PC-3 (cell line): ENCODE data around the gene FMNL2.

Source experiments
- EZH2 ChIP-seq: fragments of 300-600 bp; sonication (generic); IDR thresholded peaks from one replicate; pipeline ENCODE4 v1.6.1; 2017; ENCODE audit warnings: antibody characterized with exemption, mild to moderate bottlenecking, low read length; ENCODE audit not compliant: unreplicated experiment
- TF ChIP-seq, protein P1 (sequence below): fragments of 300-600 bp; sonication (generic); conservative IDR thresholded peaks from 2 replicates; pipeline ENCODE4 v1.5.1; 2017; ENCODE audit warnings: antibody characterized with exemption, low read depth, mild to moderate bottlenecking, low read length

DNA sequence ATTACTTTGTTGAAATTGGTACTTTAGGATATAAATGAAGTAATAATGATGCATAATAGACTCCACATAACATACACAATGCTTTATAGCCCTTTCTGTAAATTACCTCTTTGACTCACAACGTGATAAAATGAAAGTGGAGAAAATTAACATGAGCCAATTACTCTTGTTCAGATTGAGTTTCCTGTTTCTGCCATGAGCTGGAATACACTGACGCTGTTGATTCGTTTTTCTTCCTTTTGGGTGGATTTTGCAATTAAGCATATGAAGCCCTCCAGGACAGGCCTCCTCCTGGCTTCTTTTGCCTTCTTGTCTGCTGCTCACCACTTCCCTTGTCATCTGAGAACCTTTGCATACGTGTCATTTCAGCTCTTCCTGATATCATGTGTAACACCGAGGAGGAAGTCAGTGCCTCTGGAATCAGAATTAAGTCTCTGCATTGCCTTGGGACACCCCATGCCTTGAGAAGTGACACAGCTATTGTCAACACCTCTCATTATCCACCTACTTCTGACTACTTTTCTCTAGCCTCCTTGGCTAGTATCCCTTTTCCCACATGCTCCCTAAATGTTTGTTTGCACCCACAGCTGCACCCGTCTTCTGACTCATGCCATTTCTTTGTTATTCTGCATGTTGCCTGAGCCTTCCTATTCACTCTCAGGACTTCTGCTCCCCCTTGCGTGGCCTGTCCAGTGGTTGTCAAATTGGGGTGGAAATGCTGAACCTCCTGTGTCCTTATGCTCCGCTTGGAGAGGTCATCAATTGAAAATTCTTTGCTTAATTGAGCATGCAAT is 134.1 kb downstream of the FMNL2 start:
- TF ChIP-seq, protein P1, sequence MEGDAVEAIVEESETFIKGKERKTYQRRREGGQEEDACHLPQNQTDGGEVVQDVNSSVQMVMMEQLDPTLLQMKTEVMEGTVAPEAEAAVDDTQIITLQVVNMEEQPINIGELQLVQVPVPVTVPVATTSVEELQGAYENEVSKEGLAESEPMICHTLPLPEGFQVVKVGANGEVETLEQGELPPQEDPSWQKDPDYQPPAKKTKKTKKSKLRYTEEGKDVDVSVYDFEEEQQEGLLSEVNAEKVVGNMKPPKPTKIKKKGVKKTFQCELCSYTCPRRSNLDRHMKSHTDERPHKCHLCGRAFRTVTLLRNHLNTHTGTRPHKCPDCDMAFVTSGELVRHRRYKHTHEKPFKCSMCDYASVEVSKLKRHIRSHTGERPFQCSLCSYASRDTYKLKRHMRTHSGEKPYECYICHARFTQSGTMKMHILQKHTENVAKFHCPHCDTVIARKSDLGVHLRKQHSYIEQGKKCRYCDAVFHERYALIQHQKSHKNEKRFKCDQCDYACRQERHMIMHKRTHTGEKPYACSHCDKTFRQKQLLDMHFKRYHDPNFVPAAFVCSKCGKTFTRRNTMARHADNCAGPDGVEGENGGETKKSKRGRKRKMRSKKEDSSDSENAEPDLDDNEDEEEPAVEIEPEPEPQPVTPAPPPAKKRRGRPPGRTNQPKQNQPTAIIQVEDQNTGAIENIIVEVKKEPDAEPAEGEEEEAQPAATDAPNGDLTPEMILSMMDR: 0 out of 2 replicates have a peak, but pooled peaks have one; percentile 8
- no peak for TF ChIP-seq EZH2
